IMR-90 (cell line): Measurements from ENCODE around the gene KAT6B. TPM values are rescaled to one million over a fixed set of nuclear protein-coding genes. Genes with fewer than 3 reads are reported as not detected.

Source experiments
- ATAC-seq: fragments of 200-7000 bp; cut with Tn5 transposase; 2 replicates; pipeline ENCODE4 v1.9.1; 2020; ENCODE audit warnings: low read depth, mild to moderate bottlenecking, moderate library complexity
- BruUV-seq: library from RNA; stranded (reverse); fragments of 400-500 nt; replicated peaks from 2 replicates; lab custom pipeline; 2021; lab: Mats Ljungman, UMichigan
- CTCF ChIA-PET: fragments of 300-600 bp; formaldehyde crosslinking; extraction: SDS; loops from one replicate; lab custom pipeline; 2021; ENCODE audit warnings: antibody characterized with exemption; lab: Yijun Ruan, JAX
- POLR2A ChIA-PET: fragments of 300-600 bp; sonication (Branson Sonifier 250); formaldehyde crosslinking; loops from one replicate; lab custom pipeline; 2022; ENCODE audit warnings: antibody characterized with exemption; ENCODE audit not compliant: unreplicated experiment; lab: Charles Lee
- DNase-seq: peaks from one replicate; pipeline ENCODE4 v3.0.0; 2013
- H2AFZ ChIP-seq: replicated peaks from 2 replicates; pipeline ENCODE3; 2013; ENCODE audit warnings: low read length, mild to moderate bottlenecking; ENCODE audit not compliant: poor library complexity
- H2AK5ac ChIP-seq: 2 replicates; pipeline ENCODE4 v1.6.1; 2013; ENCODE audit warnings: low read depth, low read length, inconsistent platforms
- H2AK9ac ChIP-seq: replicated peaks from 2 replicates; pipeline ENCODE3; 2013; ENCODE audit warnings: mild to moderate bottlenecking, low read depth, low read length, moderate library complexity; ENCODE audit not compliant: poor library complexity
- H2BK120ac ChIP-seq: 2 replicates; pipeline ENCODE4 v1.6.1; 2013; ENCODE audit warnings: low read depth, low read length, inconsistent platforms
- H2BK15ac ChIP-seq: 3 replicates; pipeline ENCODE4 v1.6.1; 2013; ENCODE audit warnings: low read depth, low read length, inconsistent platforms
- H2BK20ac ChIP-seq: 2 replicates; pipeline ENCODE4 v1.6.1; 2013; ENCODE audit warnings: low read depth, mild to moderate bottlenecking, inconsistent platforms, low read length, moderate library complexity
- H2BK5ac ChIP-seq: 2 replicates; pipeline ENCODE4 v1.6.1; 2013; ENCODE audit warnings: mild to moderate bottlenecking, low read depth, low read length, inconsistent platforms; ENCODE audit not compliant: poor library complexity, severe bottlenecking
- H3K14ac ChIP-seq: replicated peaks from 2 replicates; pipeline ENCODE4 v1.6.1; 2013; ENCODE audit warnings: low read depth, low read length, inconsistent platforms
- H3K18ac ChIP-seq: 2 replicates; pipeline ENCODE4 v1.6.1; 2013; ENCODE audit warnings: low read depth, low read length, control low read depth
- H3K23ac ChIP-seq: 2 replicates; pipeline ENCODE4 v1.6.1; 2013; ENCODE audit warnings: low read depth, low read length, inconsistent platforms
- H3K27ac ChIP-seq: 2 replicates; pipeline ENCODE4 v1.5.1; 2013; ENCODE audit warnings: mild to moderate bottlenecking, control low read depth, low read length; ENCODE audit not compliant: insufficient read depth
- H3K27me3 ChIP-seq: 2 replicates; pipeline ENCODE4 v1.6.1; 2013; ENCODE audit warnings: low read length; ENCODE audit not compliant: control insufficient read depth, insufficient read depth
- H3K36me3 ChIP-seq: 2 replicates; pipeline ENCODE4 v1.6.1; 2013; ENCODE audit warnings: low read length, mixed read lengths; ENCODE audit not compliant: control insufficient read depth, insufficient read depth
- H3K4ac ChIP-seq: 2 replicates; pipeline ENCODE4 v1.6.1; 2013; ENCODE audit warnings: low read depth, low read length, inconsistent platforms
- H3K4me1 ChIP-seq: 2 replicates; pipeline ENCODE4 v1.6.1; 2013; ENCODE audit warnings: low read length, mixed read lengths; ENCODE audit not compliant: control insufficient read depth, insufficient read depth
- H3K4me2 ChIP-seq: 2 replicates; pipeline ENCODE4 v1.6.1; 2013; ENCODE audit warnings: low read depth, mild to moderate bottlenecking, control low read depth, low read length, moderate library complexity
- H3K4me3 ChIP-seq: 2 replicates; pipeline ENCODE4 v1.5.1; 2013; ENCODE audit warnings: low read depth, mild to moderate bottlenecking, control low read depth, low read length, moderate library complexity; ENCODE audit not compliant: insufficient read depth
- H3K56ac ChIP-seq: 2 replicates; pipeline ENCODE4 v1.6.1; 2013; ENCODE audit warnings: low read length, inconsistent platforms; ENCODE audit not compliant: insufficient read depth; ENCODE audit errors: extremely low read depth
- H3K79me1 ChIP-seq, 2 experiments: 2 replicates each; pipeline ENCODE4 v1.6.1; 2013; ENCODE audit warnings: low read length in 2 of 2, inconsistent platforms in 1 of 2, low read depth in 1 of 2
- H3K9ac ChIP-seq: 2 replicates; pipeline ENCODE4 v1.6.1; 2013; ENCODE audit warnings: low read depth, low read length, control low read depth
- H3K9me1 ChIP-seq: 2 replicates; pipeline ENCODE4 v1.6.1; 2013; ENCODE audit warnings: low read length, inconsistent platforms; ENCODE audit not compliant: insufficient read depth
- H3K9me3 ChIP-seq: 2 replicates; pipeline ENCODE4 v1.6.1; 2013; ENCODE audit warnings: low read length; ENCODE audit not compliant: control insufficient read depth, insufficient read depth
- H4K20me1 ChIP-seq: 2 replicates; pipeline ENCODE4 v1.6.1; 2013; ENCODE audit warnings: low read length, inconsistent platforms; ENCODE audit not compliant: insufficient read depth
- H4K5ac ChIP-seq: 2 replicates; pipeline ENCODE4 v1.6.1; 2013; ENCODE audit warnings: mild to moderate bottlenecking, low read depth, low read length, control low read depth
- H4K8ac ChIP-seq, 2 experiments: 2 replicates each; pipeline ENCODE4 v1.6.1; 2013; ENCODE audit warnings: low read depth in 2 of 2, low read length in 2 of 2, control low read depth in 1 of 2, inconsistent platforms in 1 of 2
- H4K91ac ChIP-seq: 2 replicates; pipeline ENCODE4 v1.6.1; 2013; ENCODE audit warnings: low read depth, low read length, inconsistent platforms; ENCODE audit not compliant: insufficient read depth
- CEBPB ChIP-seq: IDR thresholded peaks from 2 replicates; pipeline ENCODE4 v1.6.1; 2012; ENCODE audit warnings: low read depth, low read length, improper control_type of control experiment
- MXI1 ChIP-seq: IDR thresholded peaks from 2 replicates; pipeline ENCODE4 v1.6.1; 2012; ENCODE audit warnings: low read depth, mild to moderate bottlenecking, low read length, moderate library complexity, borderline replicate concordance
- WGBS, 2 experiments: methylation state at CpG; one replicate each; pipeline versions ENCODE4 v1.1.5 to v1.1.7; 2013; ENCODE audit warnings: missing lambda C conversion rate in 2 of 2; ENCODE audit not compliant: insufficient read length in 1 of 2; ENCODE audit errors: extremely low coverage in 2 of 2; 5-methylcytosine and 5-hydroxymethylcytosine counted together
- dilution Hi-C: fragments of 300-500 bp; cut with HindIII; formaldehyde crosslinking; loops from one replicate; pipeline ENCODE4 v1.14.3; 2018; ENCODE audit warnings: low sequenced_read_pairs; ENCODE audit not compliant: unreplicated experiment
- in situ Hi-C: fragments of 300-500 bp; cut with MboI; formaldehyde crosslinking; loops from 3 replicates; pipeline ENCODE4 v1.14.3; 2019; ENCODE audit warnings: low sequenced_read_pairs, inconsistent platforms, mixed read lengths
- intact Hi-C: fragments of 100-400 bp; cut with micrococcal nuclease; formaldehyde crosslinking; loops from 2 replicates; pipeline ENCODE4 v1.10.0; 2022
- polyA plus RNA-seq, 3 experiments: library from polyadenylated mRNA; depleted of rRNA; stranded (reverse); fragments of >200 nt; gene quantifications; 2 replicates each; pipeline ENCODE4 v1.2.3, GENCODE V29; 2012; ENCODE audit warnings: low replicate concordance in 1 of 3
- total RNA-seq: library from RNA; depleted of rRNA; stranded (reverse); fragments of >200 nt; gene quantifications from 2 replicates; pipeline ENCODE4 v1.2.3, GENCODE V29; 2012
- TF ChIP-seq, protein P1 (sequence below): fragments of 150-350 bp; IDR thresholded peaks from 2 replicates; pipeline ENCODE4 v1.6.1; 2017; ENCODE audit warnings: mild to moderate bottlenecking, antibody characterized with exemption, low read length, low read depth

KAT6B gene
- total and polyA plus RNA-seq, 2 of the 4 experiments (the other 2 are of a cell fraction), result 8.8 to 28.1 TPM

- intact Hi-C loops, result no loop called here
- H4K8ac ChIP-seq, result no peak overlapping the region
- BruUV-seq, result no TSS peak
- no peak overlapping the region for H3K18ac ChIP-seq
- no peaks in the 10 kb centered on the region for H4K20me1 ChIP-seq
- dilution Hi-C loops, result no loop called here
- no peaks in the 10 kb centered on the region for H3K27me3 ChIP-seq
- POLR2A ChIA-PET, result no interaction called here
- no peak overlapping the region for H3K23ac ChIP-seq
- no peak overlapping the region for H3K14ac ChIP-seq
- no peaks in the 10 kb centered on the region for H3K9me3 ChIP-seq
- no peaks in the 10 kb centered on the region for H3K79me1 ChIP-seq
- no peaks in the 10 kb centered on the region for H3K9me1 ChIP-seq
- peaks cover 4% of the 10 kb centered on the region; the same call in 1 of the 2 replicates for H3K4me1 ChIP-seq
- H4K91ac ChIP-seq, result no peak overlapping the region
- H2BK15ac ChIP-seq, result no peak overlapping the region
- H2BK120ac ChIP-seq, result no peak overlapping the region
- no peak overlapping the region for H2AFZ ChIP-seq
- CTCF ChIA-PET, result no interaction called here
- H3K56ac ChIP-seq, result no peak overlapping the region
- no peak overlapping the region for H3K4me3 ChIP-seq
- H3K27ac ChIP-seq, result no peak overlapping the region
- TF ChIP-seq, protein P1, sequence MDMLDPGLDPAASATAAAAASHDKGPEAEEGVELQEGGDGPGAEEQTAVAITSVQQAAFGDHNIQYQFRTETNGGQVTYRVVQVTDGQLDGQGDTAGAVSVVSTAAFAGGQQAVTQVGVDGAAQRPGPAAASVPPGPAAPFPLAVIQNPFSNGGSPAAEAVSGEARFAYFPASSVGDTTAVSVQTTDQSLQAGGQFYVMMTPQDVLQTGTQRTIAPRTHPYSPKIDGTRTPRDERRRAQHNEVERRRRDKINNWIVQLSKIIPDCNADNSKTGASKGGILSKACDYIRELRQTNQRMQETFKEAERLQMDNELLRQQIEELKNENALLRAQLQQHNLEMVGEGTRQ, result no peak
- no peak for TF ChIP-seq CEBPB
- TF ChIP-seq MXI1, result no peak
- in situ Hi-C loops, result no loop called here
- no peaks in the 10 kb centered on the region for H3K36me3 ChIP-seq
- 65% methylated on average over 3 of the region's 14 CpGs; no CpG with 5 or more reads in 1 of the 2 experiments for WGBS, 2 experiments
- no peak overlapping the region for H2BK20ac ChIP-seq
- no peak for ATAC-seq
- no peak overlapping the region for H2AK9ac ChIP-seq
- no peak for DNase-seq
- H3K4ac ChIP-seq, result no peak overlapping the region
- H4K5ac ChIP-seq, result no peak overlapping the region
- H3K4me2 ChIP-seq, result no peak overlapping the region
- H3K9ac ChIP-seq, result no peak overlapping the region
- no peak overlapping the region for H2AK5ac ChIP-seq
- no peak overlapping the region for H2BK5ac ChIP-seq
These were observed 223.9 kb downstream of the KAT6B start for GRCh38 chr10:75050149-75050919.
